NOMO-1 treated with DMSO at 0.1 percent for 48 hours (cell line): ENCODE data around the gene SHCBP1.
"Not testable (repeated sequence)": the region's sequence is repeated elsewhere in the genome, so short reads cannot be mapped to it uniquely, and the experiment has no call there.

Source experiments
- DNase-seq: peaks from one replicate; lab custom pipeline; 2025; ENCODE audit not compliant: unreplicated experiment; lab: John Stamatoyannopoulos, UW

SHCBP1 gene, protein sequence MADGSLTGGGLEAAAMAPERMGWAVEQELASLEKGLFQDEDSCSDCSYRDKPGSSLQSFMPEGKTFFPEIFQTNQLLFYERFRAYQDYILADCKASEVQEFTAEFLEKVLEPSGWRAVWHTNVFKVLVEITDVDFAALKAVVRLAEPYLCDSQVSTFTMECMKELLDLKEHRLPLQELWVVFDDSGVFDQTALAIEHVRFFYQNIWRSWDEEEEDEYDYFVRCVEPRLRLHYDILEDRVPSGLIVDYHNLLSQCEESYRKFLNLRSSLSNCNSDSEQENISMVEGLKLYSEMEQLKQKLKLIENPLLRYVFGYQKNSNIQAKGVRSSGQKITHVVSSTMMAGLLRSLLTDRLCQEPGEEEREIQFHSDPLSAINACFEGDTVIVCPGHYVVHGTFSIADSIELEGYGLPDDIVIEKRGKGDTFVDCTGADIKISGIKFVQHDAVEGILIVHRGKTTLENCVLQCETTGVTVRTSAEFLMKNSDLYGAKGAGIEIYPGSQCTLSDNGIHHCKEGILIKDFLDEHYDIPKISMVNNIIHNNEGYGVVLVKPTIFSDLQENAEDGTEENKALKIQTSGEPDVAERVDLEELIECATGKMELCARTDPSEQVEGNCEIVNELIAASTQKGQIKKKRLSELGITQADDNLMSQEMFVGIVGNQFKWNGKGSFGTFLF

DNA sequence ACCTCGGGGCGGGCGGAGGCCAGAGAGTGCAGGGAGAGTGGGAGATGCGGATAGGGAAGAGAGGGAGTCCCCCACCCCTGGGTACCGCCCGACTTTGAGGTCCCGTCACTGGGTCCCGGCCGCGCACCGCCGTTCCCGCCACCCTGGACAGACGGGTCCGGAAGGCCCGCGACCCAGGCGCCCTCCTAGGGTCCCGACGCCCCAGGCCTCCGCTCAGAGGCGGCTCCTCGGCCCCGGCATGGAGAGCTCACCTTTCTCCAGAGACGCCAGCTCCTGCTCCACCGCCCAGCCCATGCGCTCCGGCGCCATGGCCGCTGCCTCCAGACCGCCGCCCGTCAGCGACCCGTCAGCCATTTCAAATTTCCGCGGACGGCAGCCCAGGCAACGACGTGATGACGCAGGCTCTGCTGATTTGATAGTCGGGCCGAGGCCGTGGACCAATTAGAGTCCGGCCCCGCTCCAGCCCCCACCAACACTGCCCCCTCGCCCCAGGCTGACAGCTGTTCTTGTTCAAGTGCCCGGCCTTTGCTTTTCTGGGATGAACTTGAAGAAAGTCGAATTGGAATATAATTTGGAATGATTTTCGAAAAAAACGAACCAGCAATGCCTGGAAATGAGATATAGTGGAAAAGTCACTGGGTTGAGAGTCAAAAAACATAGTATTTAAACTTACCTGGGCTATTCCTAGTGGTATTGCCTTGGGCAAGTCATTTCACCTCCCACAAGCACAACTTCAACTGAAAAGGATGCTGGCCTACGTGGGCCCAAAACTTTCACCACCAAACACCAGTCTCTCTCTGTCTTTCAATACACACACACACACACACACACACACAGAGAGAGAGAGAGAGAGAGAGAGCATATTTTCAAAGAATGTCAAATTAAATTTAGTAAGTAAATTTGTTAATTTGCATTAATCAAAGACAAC is at the start of gene SHCBP1:
Gene SHCBP1, minus strand, starts transcription at position 374 of the 928 bp plus-strand sequence. Its CDS starts 20 bp downstream, at position 354.
- DNase-seq, result peak; percentile 90

DNA sequence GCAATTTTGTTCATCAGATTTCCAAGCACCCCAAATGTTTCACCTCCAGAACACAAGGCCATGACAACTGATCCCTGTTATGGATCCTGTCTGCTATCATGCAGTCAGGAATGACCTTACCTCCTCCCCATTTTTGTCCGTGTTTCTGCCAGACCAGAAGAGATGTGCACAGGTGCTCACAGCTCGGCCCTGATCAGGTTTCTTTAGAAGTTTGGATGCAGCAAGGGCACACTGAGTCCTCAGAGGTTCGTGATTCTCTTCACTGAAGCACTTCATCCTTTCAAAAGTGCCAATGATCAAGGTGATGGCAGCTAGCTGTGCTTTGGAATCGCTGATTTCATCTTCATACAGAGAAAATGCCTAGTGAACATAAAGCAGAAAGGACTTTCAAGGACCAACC is 40.9 kb upstream of the SHCBP1 start:
- DNase-seq, result no peak

- peak; percentile 98 for DNase-seq
Measured at GRCh38 chr16:46658925-46659324, 37.7 kb upstream of the SHCBP1 start.

DNA sequence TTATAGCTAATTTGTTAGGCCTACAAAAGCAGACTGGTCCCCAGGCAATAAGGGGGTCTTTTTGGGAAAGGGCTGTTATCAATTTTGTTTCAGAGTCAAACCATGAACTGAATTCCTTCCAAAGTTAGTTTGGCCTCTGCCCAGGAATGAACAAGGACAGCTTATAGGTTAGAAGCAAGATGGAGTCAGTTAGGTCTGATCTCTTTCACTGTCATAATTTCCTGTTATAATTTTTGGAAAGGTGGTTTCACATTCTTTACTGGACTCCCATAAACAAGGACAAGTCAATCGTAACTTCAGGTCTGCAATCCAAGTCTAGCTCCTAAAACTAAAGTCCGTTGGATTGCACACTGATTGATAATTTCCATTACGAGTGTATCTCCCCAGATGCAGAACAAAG is 30.1 kb upstream of the SHCBP1 start:
- DNase-seq, result no peak

DNA sequence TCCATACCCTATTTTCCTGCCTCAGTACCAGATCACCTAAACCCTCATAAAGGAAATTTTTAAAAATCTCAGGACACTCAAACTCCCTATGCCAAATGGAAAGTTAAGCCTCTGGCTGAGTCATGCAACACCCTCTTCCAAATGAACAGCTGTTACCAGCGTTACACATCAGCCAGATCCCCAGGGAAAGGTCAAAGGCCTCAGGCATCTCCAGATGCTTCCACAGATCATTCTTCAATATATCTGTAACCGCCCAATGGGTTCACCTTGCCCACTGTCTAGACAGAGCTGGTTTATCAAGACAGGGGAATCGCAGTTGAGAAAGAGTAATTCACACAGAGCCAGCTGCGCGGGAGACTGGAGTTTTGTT is 29.1 kb upstream of the SHCBP1 start:
- DNase-seq, result no peak

DNA sequence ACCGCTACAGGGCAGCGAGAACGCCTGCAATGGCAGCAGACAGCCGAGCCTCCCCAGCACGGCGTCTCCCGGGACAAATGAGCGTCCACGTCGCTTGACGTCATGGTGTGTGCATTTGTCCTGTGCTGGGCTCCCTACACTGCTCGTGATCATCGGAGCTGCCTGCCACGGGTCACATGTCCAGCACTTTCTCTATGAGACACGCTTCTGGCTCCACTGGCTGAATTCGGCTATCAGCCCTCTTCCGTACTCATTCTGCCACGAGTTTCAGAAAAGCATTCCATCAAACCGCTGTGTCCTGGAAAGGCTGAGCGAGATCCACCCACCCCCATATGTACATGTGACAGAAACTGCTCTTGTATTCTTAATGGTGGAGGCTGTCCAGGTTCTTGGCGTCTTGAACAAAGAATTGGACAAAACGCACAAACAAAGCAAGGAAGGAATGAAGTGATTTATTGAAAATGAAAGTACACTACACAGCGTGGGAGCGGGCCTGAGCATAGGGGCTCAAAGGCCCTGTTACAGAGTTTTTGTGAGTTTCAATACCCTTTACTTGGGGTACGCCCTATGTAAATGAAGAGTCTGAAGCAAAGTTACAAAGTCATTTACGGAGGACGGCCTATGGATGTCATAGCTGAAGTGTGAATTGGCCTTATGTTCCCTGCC is 28.5 kb upstream of the SHCBP1 start:
- DNase-seq, result no peak

GRCh38 chr16:46648656-46649055 is 27.5 kb upstream of the SHCBP1 start:
- no peak for DNase-seq

DNA sequence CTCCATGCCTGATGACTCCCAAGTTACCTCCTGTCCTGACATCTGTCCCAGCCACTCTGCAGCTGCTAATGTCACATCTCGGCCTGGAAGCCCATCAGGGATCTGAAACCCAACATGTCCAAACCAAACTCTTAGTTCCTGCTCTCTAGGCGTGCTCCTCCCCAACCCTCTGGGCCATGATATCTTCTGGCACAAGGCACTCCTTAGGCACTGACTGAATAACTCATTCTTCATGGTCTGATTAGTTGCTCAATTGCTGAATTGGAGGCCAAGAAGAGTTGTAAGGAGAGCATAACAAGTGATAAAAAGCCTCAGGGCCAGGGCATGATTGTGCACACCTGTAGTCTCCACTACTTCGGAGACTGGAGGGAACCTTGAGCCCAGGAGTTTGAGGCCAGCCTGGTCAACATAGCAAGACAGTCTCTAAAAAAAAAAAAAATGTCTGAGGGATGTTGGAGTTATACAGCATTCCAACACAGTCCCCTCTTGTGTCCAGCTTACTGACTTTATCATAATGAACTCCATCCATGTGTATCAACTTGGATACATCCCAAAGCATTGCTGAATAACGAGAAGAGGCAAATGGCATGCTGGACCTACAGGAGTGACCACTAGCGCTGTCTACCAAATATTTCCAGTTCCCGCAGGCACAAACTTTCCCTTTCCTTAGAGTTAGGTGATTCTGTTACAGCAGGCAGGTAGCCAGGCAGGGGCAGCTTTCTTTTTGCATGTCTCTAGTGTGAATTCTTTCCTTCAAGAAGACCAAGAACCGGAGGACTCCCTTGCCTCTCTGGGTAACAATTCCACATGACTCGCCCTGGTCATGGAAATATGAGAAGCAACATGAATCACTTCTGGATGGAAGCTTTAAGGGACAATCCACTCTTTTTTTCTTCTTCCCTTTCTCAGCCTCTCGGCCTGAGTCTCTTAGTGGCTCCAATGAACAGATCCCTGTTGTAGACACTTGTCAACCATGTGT is 18.1 kb upstream of the SHCBP1 start:
- DNase-seq, result no peak

DNA sequence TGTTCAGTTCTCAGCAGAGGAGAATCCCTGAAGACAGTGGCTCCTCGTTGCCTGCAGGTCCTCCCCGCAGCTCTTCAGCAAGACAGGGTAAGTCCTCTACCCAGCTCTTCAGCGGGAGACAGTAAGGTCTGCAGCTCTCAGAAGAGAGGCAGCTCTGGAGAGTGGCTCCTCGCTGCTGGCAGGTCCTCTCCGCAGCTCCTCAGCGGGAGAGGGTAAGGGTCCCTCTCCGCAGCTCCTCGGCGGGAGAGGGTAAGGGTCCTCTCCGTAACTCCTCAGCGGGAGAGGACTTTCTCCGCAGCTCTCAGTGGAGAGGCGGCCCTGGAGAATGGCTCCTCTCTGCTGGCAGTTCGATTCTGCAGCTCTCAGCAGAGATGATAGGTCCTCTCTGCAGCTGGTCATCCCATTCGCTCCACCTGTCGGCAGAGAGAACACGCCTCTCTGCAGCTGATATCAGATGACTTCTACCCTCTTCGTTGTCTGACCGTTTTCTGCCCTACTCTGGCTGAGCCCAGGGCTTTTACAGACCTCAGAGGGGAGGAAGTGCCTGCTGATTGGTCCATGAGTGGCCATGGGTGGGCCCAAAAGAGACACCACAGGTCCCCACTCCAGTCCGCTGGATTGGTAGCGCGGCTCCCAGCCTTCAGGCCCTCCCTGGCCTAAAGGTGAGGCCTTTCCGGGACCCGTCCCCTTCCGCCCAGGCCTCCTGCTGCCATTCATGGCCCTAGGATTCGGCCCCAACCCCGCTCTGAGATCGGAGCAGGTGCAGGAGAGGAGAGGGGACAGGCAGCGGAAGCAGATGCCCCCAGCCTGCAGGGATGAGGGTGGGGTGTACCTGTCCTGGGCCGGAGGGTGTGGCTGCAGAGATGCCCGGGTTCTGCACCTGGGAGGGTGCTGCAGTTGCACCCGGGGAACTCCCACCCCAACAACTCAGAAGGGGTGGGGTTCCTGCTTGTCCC is 11.9 kb upstream of the SHCBP1 start:
- no peak for DNase-seq

- DNase-seq, result no peak
Measured at GRCh38 chr16:46629331-46630219, 8.4 kb upstream of the SHCBP1 start.

GRCh38 chr16:46627746-46628145 is 6.6 kb upstream of the SHCBP1 start:
- DNase-seq, result no peak

GRCh38 chr16:46626681-46627080 is 5.5 kb upstream of the SHCBP1 start:
- DNase-seq, result not testable (repeated sequence)

DNA sequence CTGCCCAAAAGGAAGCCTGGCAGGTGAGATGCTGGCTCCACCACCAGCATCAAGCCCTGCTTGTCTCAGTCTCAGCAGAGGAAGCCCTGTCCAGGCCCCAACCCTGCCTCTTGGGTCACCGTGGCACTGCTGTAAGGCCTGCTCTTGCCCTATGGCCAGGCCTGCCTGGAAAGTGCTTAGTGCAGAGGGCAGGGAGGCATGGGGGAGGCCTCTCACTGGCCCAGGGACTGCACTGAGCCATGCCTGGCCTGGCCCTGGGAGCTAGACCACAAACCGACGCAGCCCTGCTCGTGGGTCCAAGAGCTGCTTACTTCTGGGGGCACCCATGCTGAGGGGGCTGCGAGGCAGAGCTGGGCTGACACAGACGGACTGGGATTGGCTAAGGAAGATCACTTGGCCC is 3.7 kb upstream of the SHCBP1 start:
- DNase-seq, result not testable (repeated sequence)

DNA sequence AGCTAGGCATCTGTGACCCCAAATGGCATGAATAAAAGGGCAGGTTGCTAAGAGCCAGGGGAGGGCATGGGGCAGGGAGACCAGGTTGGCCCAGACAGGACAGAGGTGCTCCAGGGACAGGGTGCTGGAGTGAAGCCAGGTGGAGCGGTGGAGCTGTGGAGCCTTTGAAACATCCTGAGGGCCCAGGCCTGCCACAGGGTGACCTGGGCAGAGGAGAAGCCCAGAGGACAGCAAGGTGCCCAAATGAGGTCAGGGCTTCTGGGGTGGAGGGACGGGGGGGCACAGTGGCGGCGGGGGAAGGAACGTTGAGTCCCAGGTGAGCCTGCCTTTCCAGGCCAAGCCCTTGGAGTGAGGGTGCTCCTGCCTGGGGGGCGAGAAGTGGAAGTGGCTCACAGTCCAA is 2.5 kb upstream of the SHCBP1 start:
- not testable (repeated sequence) for DNase-seq

GRCh38 chr16:46623246-46623645 is 2.1 kb upstream of the SHCBP1 start:
- DNase-seq, result not testable (repeated sequence)

DNA sequence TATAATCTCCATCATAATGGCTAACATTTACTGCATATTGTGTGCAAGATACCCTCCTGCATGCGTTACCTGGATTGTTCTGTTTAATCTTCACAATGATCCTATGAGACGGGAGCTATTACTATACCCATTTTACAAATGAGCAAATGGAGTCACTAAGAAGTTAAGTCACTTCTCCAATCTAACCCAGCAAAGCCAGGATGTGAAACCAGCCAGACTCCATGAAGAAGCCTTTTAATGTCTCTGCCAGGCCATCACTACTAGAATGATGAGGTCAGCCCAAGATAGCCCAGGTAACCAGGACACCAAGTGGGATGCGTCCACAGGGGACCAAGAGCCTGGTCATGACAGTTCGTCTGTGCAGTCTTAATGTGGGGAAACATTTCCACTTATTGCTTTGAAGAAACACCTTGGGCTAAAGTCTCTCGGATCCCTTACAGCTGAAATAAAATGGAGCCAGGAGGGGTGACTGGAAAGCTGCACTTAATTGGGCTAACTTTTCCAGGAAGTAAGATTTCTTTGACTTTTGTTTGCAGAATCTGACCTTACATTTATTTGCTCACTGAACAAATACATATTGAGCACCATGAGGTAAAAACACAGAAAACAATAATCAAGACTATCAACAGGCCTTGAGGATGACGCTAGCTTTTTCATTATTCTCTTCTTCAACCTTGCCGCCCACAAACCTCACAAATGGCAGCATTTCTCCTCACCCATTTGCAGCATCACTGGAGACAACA is 926 bp upstream of the SHCBP1 start:
- DNase-seq, result peak; percentile 3
